CD4-positive, alpha-beta T cell treated with Interleukin-15 for 1 hour (primary cell): ENCODE results near the gene NACC1.

ENCODE experiments used
- DNase-seq: peaks from one replicate; pipeline ENCODE4 v3.0.0-alpha.2; 2020

The NACC1 gene

DNA sequence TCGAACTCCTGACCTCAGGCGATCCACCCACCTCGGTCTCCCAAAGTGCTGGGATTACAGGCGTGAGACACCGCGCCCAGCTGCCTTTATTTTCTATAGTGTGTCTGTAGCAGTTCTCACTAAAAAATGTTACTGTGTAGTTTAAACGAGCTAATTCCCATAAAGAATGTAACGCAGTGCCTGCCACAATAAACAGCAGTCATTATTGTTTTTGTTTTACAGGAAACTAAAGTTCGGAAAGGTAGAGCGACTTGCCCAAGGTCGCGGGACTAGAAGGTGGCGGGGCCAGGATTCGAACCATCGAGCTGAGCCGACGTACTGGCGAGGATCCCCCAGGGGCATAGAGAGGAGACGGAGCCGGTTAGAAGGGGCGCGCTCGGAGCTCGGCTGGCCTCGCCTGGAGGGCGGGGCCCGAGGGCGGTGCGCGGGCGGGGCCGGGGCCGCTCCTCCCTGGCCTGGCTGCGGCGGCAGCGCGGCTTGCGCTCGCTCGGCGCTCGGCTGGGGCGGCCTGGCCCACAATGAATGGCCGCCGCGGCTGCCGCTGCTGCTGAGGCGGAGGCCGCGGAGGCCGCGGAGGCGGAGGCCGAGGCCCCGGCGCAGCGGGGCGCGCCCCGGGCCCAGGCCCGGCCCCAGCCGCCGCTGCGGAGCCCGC lies at the start of gene NACC1:
TSS of gene NACC1 (plus strand) at position 493 of the 652 bp plus-strand sequence. CDS start 16,944 bp downstream, outside the sequence.
- peak; percentile 92 for DNase-seq

- no peak for DNase-seq
Measured at GRCh38 chr19:13069415-13070359, 48.4 kb upstream of the NACC1 start.

GRCh38 chr19:13070425-13071140 lies 47.5 kb upstream of the NACC1 start:
- DNase-seq: no peak

DNA sequence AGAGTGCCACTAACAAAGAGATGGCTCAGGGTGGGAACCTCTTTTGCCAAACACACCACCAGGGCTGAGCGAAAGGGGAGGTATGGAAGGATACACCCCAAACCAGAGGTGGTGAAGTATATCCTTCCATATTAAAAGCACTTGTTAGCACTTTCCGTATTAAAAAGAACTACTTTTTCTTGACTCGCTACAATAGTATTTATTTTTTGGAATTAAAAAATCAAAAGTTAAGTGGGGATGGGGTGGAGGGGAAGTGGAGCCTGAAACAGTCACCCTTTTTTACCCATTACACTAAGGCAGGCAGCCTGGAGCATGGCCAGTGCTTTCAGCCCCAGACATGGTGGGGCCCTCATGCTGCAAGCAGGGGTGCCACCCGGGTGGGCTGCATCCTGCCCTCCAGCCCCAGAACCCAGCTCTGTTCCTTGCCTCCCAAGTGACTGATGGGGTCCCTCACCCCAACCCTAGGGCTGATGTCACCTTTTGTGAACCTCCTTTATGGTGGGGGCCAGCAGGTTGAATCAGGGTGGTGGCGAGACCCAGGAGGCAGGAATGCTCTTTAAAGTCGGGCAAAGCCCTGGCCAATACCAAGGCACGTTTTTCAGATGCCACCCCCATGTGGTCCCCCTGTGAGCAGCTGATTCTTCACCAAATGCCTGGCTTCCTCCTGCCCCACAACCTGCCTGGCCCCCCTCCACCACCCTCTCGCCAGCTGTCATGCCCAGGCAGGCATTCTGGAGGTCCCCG lies 46.4 kb upstream of the NACC1 start:
- no peak for DNase-seq

GRCh38 chr19:13072188-13072908 lies 45.7 kb upstream of the NACC1 start:
- DNase-seq: no peak

- DNase-seq: no peak
Measured at GRCh38 chr19:13073263-13073662, 44.8 kb upstream of the NACC1 start.

GRCh38 chr19:13074378-13074777 lies 43.7 kb upstream of the NACC1 start:
- DNase-seq: no peak

GRCh38 chr19:13076320-13076719 lies 41.7 kb upstream of the NACC1 start:
- no peak for DNase-seq

GRCh38 chr19:13076787-13077186 lies 41.3 kb upstream of the NACC1 start:
- no peak for DNase-seq

GRCh38 chr19:13077240-13077639 lies 40.8 kb upstream of the NACC1 start:
- DNase-seq: no peak

DNA sequence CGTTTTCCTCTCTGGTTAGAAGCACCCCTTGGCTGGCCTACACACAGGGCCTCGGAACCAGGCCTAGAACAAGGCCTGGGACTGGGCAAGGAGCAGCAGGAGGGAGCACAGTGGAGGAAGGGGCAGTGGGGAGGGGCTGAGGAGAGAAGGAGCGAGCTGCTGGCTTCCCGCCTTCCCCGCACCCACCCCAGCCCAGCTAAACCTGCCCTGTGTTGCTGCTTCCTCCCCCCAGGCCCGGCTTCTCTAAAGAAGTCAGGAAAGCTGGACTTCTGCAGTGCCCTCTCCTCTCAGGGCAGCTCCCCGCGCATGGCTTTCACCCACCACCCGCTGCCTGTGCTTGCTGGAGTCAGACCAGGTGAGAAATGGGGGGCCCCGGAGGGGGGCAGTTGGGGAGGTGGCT lies 39.7 kb upstream of the NACC1 start:
- no peak for DNase-seq

- no peak for DNase-seq
Measured at GRCh38 chr19:13078897-13079541, 39.0 kb upstream of the NACC1 start.

DNA sequence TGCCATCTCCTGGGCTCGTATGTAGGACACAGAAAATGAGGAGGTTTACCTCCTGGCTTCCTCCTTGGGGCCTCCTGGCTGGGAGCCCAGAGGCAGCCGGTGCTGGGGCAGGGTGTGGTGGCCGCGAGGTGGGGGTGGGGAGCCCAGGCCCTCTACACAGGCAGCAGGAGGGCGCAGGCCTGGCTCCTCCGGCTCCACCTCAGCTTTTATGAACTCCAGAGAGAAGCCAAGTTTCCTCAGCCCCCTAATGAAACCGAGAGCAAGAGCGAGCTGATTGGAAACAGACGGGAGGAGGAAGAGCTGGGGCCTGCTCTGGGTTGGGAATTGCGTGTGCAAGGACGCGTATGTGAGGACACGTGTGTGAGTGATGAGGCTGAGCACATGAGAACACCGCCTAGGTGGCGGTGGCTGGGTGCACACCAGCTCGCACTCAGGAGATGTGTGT lies 38.5 kb upstream of the NACC1 start:
- no peak for DNase-seq

- no peak for DNase-seq
Measured at GRCh38 chr19:13082192-13083007, 35.7 kb upstream of the NACC1 start.

DNA sequence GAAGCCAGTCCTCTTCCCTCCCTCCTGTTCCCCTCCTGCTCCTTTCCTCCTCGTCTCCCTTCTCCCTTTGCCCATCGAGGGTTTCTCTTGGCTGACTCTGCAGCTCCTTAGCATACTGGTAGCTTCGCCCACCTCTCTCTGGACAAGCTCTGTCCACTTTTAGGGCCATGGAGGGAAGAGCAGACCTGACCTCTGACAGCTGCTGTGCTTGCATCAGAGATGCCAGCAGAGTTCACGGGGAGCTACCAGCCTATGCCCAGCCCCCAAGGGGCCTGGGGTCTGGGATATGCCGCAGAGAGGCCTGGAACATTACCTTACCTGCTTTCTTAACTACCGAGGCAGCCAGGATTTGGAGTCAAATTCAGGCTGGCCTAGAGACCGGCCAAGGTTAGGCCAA lies 35.1 kb upstream of the NACC1 start:
- no peak for DNase-seq

GRCh38 chr19:13083627-13084026 lies 34.4 kb upstream of the NACC1 start:
- no peak for DNase-seq

- DNase-seq: no peak
Measured at GRCh38 chr19:13085666-13086065, 32.4 kb upstream of the NACC1 start.

- no peak for DNase-seq
Measured at GRCh38 chr19:13086341-13086740, 31.7 kb upstream of the NACC1 start.

- no peak for DNase-seq
Measured at GRCh38 chr19:13087295-13087694, 30.8 kb upstream of the NACC1 start.

DNA sequence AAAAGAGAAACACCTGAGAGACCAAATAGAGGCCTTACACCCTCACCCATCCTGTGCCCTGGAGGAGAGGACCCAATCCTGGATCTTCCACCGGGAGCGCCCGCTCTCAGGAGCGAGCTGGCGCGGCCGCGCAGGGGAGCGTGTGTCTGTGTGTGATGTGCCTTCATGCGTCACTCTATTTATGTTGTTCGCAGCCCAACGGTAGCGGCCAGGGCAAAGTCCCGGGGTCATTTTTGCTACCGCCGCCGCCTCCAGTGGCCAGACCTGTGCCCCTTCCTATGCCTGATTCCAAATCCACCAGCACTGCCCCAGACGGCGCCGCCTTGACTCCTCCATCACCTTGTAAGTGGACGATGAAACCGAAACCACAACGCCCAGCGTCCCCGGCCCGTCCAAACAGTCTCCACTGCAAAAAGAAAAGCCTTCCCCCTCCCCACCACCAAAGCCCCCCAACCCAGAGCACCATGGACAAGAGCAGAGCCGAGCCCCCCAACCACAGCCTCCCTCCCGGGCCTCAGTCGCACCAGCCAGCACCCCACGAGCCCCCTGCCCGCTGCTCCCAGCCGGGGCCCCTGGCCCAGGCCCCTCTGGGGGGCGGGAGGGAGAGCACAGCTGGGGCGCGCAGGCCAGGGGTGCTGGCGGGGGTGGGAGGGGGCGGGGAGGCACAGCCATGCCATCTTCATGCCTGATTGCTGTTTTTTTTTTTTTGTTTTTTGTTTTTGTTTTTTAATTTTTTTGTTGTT lies 30.1 kb upstream of the NACC1 start:
- DNase-seq: no peak
